WI38 (cell line): Measurements from ENCODE around the gene LURAP1L.

Experiments
- H3K4me3 ChIP-seq: 2 replicates; pipeline ENCODE4 v1.5.1; 2011; ENCODE audit warnings: low read depth, mild to moderate bottlenecking, control low read depth, low read length
- CTCF ChIP-seq: IDR thresholded peaks from 2 replicates; pipeline ENCODE4 v1.5.1; 2012; ENCODE audit warnings: low read depth, mild to moderate bottlenecking, control low read depth, low read length

LURAP1L gene

GRCh38 chr9:12739014-12739652, 35.7 kb upstream of the LURAP1L start:
- no peak overlapping the region for H3K4me3 ChIP-seq
- TF ChIP-seq CTCF = no peak

- H3K4me3 ChIP-seq = no peak overlapping the region
- TF ChIP-seq CTCF = no peak
Observed at GRCh38 chr9:12740845-12741244, 34.0 kb upstream of the LURAP1L start.

- no peak overlapping the region for H3K4me3 ChIP-seq
- no peak for TF ChIP-seq CTCF
Observed at GRCh38 chr9:12748016-12748415, 26.8 kb upstream of the LURAP1L start.

- no peak for TF ChIP-seq CTCF
- H3K4me3 ChIP-seq = no peak overlapping the region
Observed at GRCh38 chr9:12748954-12749353, 25.9 kb upstream of the LURAP1L start.

DNA sequence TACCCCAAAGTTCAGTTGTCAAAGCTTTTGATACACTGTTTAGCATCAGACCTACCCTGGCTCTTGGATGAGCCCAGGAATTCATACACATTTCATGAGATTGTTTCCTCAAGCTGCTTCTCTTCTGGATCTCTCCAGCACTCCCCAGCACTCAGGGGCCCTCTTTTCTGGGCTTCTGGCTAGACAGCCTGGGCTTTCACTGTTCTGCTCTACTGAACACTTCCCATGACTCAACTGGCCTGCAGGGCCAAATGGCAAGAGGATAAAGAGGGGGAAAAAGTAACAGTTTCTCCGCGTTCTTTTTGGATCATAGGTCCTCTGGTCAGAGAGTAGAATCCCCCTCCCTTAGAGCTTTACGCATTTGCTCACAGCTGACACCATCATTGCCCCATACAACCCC, 20.9 kb upstream of the LURAP1L start:
- no peak for TF ChIP-seq CTCF

DNA sequence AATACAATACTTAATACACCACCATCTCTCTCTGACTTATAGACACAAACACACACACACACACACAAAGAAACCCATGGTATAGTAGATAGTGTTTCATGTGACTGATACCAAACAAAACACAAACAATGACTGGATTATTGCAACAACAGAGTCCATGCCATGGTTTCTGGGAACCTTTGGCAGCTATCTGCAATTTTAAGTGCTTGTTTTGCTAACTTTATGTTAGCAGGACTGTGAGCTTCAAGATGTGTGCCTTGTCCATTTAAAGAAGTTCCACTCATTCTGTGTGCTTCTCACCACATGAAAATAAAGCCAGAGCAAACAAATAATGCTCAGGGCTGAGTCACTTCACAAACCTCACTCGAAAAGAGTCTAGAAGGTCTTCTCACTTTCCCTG, 15.1 kb upstream of the LURAP1L start:
- H3K4me3 ChIP-seq = no peak overlapping the region
- TF ChIP-seq CTCF = no peak

More for the DNA sequence above, 20.9 kb upstream of the LURAP1L start:
- H3K4me3 ChIP-seq = no peak overlapping the region

DNA sequence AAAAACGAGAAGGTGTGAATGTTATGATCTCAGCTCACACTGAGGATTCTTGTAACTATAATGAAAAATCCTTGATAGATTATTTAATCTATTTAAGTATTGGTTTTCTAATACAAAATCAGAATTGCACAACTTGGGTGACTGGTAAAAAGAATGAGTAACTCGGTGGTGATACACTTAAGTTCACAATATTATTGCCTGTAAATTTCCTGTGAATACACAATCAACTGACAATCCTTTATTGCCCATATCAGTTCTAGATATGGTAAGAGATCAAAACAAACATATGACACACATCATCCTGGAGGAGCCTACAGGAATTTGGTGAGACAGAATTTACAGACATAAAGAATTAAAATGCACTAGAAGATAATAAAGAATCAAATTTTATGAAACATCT, 14.1 kb upstream of the LURAP1L start:
- H3K4me3 ChIP-seq = no peak overlapping the region
- TF ChIP-seq CTCF = no peak
